Adipose tissue (tissue), 3 donors: Measurements from ENCODE around the gene HAND2. TPM values are rescaled to one million over a fixed set of nuclear protein-coding genes. Genes with fewer than 3 reads are reported as not detected.

Experiments used
- H3K27ac ChIP-seq: one replicate; pipeline ENCODE4 v1.5.1; 2013; ENCODE audit warnings: low read depth, low read length
- WGBS, 3 donors: extraction: QIAGEN DNeasy Blood & Tissue Kit; methylation state at CpG; one replicate each; pipeline ENCODE4 v1.1.7; 2013; 5-methylcytosine and 5-hydroxymethylcytosine counted together
- polyA plus RNA-seq, 3 donors: library from polyadenylated mRNA; stranded (reverse); fragments of 200-250 nt; gene quantifications; one replicate each; pipeline ENCODE4 v1.2.3, GENCODE V29; 2013
- donor health status: healthy with polysubstance abuse.
- donor health status: Bipolar disorder and iron deficiency.
- donor health status: healthy.

HAND2 gene
- polyA plus RNA-seq, 3 donors, result 3.5 to 42.7 (median 3.8) TPM

DNA sequence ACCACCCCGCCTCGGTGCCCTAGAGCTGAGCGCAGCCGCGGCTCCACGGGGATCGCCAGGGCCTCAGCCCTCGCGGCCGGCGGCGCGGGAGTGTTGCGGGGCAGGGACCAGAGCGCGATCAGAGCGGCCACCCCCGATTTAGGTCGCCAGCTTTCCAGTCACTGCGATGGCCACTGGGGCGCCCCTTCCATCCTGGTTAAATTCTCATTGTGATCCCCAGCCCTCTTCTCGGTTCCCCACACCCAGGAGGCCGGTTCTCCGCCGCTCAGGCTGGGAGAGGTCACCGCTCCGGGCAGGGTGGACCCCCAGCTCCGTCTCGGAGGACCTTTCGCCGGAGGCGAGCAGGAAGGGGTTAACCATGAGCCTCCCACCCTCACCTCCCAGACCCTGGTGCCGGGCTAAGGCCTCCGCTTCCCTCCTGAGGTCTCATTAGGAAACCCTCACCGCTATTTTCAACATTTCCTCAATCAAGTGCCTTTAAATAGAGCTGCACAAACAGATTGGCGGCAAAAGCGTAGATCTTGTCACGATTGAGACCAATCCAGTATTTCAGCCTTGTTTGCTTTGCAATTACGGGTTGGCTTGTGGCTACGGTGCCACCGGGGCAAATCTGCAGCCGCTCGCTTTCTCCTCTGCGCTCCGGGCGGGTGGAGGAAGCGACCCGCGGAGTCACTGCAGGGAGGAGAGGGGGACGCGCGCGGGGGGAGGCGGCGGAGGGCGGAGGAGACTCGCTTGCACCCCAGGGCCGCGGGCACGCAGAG lies 8.3 kb upstream of the HAND2 start:
- WGBS, 3 donors, result 14 to 17% (median 16%) methylated on average over 57 to 60 of the region's 60 CpGs

DNA sequence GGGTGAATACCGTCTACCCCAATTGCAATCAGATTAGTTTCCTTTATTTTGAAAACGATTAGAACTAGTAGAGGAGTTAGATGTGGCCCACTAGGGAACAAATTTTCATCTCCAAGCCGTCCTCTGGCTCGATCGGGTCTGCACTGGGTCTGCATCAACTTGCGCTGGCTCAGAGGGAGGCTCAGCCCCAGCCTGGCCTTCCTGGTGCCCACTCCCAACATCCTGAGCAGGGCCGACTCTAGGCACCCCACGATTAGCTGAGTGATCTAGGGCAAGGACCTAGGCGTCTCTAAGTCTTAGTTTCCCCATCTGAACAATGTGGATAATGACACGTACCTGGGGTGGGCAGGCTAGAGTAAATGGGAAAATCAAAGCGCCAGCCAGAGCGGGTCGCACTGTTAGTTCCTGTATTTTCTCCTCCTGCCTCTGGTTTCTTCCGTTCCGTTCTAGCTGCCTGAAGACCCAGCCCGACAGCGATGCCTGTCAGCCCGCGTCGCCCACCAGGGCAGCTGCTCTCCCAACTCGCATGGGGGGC lies 7.7 kb upstream of the HAND2 start:
- WGBS, 3 donors, result 32 to 45% (median 37%) methylated on average over 21 of the region's 21 CpGs
- no peak overlapping the region for H3K27ac ChIP-seq

More for the DNA sequence above, 8.3 kb upstream of the HAND2 start:
- no peak overlapping the region for H3K27ac ChIP-seq

DNA sequence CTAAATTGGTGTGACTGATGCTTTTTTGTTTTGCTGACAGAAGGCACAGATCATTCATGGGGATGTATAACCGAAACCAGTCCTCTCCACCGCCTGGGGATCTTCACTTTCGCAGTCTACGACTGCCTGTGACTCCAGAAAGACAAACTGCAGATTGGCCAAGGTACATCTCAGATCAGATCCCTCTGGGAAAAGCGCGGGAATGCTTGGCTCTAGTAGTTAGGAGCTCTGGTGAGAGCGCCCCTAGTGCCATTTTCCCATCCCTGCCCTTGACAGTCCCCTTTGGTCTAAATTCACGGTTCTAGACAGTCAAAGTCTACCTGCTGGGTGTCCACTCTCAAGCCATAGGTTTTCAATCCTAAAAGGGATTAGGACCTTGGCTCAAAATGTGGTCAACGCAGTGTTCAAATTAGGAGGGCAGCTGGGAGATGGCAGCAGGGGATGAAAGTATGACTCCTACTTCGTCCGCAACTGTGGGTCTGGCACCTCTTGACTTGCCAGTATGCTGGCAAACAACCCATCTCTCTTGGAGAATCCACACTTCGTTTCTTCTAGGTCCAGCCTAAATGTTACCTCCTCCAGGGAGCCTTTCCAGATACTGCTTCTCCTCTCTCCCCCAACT lies 6.9 kb upstream of the HAND2 start:
- WGBS, 3 donors, result 51 to 56% (median 52%) methylated on average over 12 of the region's 12 CpGs
- H3K27ac ChIP-seq, result no peak overlapping the region

DNA sequence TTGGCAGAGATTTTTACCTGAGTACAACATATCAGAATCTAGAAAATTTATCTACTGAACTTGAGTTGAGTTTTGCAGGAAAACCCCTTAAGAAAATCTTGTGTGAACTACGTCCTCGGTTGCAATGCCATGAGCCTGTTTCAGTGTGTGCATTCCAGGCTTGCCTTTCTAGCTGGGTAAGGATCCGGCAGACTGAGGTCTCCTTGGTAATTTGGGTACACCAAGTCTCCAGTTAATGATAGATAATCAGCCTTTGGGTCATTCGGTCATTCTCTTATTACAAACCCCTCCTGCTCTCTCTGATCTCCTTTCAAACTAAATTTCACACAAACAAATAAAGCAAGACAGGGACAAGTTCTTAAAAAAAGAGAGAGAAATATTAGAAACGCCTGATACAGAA lies 5.9 kb upstream of the HAND2 start:
- no peak overlapping the region for H3K27ac ChIP-seq
- WGBS, 3 donors, result 45 to 61% (median 53%) methylated on average over 5 of the region's 5 CpGs

DNA sequence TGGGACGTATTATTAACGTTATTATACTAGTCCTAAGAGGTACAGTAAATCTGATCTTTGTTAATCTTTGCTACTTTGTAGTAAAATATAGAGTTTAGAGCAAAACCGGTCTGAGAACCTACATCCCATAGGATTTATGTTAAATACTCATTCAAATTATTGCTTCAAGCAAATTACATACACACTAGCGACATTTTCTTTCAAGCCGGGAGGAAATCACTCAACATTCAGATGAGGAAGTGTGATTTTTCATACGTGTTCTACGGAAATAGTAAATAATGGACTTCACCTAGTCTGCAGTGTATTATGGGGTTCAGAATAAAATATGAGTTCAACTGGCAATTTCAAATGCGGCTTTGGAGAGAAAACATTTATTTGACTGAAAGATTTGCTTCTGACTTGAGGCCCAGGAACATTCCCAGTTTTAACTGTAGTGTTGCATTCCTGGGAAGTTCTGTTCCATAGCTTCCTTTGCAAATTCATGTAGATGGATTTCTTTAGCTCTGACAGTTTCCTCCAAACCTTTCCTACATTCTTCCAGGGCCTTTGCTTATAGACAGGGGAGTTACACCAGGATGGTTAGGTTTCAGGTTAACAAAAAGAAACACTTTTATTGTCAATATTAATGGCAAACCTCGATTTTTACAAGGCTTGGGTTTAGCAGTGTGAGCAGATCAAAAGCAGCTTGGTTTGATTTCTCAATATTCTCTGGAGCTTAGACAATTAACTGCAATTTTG lies 5.3 kb upstream of the HAND2 start:
- H3K27ac ChIP-seq, result no peak overlapping the region
- 39 to 49% (median 43%) methylated on average over 9 of the region's 9 CpGs for WGBS, 3 donors

DNA sequence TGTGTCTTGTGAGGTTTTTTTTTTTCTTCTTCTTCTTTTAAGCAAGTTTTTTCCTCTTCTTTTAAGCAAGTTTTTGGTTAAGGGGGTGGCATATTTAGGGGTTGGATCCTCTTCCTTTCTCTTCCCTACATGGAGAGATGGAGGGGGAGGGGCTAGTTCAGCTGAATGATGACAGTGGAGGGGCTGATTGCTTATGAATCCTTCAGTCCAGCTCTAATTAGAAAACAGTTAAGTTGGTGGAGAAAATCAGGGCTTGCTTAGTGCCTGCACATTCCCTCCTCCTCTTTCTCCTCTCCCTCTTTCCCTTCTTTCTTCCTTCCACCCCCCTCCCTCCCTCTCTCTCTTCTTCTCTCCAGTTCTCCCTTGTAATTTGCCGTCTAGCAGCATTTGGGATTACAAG lies 4.4 kb upstream of the HAND2 start:
- no peak overlapping the region for H3K27ac ChIP-seq
- WGBS, 3 donors, result 47 to 61% (median 53%) methylated on average over 1 of the region's 1 CpG

DNA sequence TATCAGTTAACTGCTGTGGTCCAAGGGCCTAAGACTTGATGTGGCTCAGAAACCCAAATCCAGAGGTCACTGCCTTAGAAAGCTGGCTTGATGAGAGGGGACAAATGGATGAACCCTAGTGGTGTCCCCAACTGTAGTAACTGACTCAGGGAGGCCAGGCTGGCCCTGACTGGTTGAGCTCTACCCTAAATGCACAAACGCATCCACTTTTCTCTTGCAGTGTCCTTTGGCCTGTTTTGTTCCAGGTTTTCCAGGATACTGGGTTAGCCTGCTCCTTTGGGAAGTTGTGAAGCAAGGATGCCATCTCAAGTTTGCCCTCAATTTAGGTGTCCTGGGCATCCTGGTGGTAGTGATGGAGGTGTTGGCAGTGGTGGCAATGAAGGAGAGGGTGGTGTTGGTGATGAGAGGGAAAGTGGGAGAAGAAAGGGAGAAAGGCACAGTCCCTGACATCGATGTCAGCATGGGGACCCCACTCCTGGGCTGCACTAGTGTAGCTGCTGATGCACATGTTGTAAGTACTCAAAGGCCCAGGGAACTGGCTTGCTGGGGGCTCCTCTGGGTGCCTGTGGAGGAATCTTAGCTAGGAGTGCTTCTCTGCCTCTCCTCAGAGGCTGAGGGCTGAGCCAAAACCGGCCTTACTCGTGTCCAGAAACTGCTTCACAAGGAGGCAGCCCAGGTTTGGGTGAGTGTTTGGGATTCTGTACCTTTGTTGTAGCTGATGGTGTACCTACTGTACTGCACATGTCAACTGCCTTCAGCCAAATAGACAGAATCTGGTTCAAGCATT lies 2.9 kb upstream of the HAND2 start:
- WGBS, 3 donors, result 56 to 61% (median 58%) methylated on average over 4 of the region's 4 CpGs

DNA sequence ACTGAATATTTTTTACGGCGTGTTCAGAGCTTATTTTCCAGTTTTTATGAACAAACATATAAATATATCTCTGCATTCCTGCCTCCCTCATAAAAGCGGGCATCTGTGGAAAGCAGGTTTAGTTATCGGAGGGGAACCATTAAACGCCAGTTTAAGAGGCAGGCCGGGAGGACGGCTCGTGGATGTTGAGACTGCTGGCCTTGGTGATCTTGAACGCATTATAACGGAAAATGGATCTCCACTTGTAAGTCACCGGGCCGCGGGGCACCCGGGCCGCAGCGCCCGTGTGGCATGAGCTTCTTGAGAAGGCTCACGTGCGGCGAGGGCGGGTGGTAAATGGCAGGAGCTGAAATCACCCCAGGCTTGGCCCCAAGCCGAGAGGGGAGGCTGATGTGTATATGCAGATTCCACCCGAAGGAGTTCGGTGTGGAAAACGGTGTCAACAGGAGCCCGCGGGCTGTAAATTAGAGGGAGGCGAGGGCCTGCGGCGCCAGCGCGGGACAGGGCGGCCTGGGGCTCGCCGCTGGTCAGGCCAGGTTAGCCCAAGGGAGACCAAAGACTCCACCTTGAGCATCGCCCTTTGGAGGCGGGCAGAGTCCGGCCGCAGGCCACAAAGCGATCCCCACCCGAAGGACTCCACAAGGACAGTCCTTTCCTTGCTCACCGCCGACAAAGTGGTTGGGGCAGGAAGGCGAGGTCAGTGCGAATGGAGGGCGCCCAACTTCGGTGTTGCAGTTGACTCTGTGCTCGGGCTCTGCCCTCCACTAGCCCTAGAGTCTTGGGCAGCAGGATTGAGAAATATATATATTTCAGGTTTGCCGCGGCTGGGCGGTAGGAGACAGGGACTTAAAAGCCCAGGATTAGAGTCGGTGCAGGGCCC lies 1.3 kb upstream of the HAND2 start:
- H3K27ac ChIP-seq, result no peak overlapping the region
- WGBS, 3 donors, result 20 to 28% (median 21%) methylated on average over 52 of the region's 52 CpGs

More for the DNA sequence above, 2.9 kb upstream of the HAND2 start:
- H3K27ac ChIP-seq, result no peak overlapping the region

DNA sequence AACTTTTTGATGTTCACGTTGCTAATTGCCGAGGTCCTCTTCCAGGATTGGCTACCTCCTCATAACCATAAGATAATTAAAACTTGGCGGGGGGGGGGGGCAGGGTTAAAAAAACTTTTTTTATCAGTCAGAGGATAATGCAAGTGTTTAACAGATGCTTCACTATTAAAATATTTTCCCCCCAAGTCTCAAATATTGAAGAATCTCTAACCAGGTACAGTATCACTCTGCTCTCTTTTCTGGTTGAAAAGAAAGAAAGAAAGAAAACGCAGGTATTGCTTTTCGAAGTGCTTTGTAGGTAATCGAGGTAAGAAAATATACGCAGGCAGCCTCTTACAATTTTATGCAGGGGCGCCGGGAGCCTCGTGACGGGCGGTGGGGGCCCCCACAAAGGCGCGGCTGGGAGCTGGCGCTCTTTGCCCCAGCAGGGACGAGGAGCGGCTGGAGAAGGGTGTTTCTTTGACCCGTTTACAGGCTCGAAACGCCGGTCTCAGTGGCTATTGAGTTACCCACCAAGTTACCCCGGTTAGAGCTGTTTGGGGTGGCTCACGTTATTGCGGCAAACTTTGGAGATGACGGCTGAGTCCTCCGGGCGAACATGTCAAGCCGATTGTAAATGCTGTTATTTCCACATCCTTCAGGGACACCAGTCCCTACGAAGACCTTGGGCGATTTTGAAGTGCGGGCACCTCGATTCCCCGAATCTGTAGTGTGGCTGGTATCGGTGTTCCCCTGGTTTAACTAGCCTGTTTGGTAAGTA lies 477 bp upstream of the HAND2 start:
- WGBS, 3 donors, result 6 to 7% (median 6%) methylated on average over 34 of the region's 34 CpGs
- H3K27ac ChIP-seq, result no peak overlapping the region

DNA sequence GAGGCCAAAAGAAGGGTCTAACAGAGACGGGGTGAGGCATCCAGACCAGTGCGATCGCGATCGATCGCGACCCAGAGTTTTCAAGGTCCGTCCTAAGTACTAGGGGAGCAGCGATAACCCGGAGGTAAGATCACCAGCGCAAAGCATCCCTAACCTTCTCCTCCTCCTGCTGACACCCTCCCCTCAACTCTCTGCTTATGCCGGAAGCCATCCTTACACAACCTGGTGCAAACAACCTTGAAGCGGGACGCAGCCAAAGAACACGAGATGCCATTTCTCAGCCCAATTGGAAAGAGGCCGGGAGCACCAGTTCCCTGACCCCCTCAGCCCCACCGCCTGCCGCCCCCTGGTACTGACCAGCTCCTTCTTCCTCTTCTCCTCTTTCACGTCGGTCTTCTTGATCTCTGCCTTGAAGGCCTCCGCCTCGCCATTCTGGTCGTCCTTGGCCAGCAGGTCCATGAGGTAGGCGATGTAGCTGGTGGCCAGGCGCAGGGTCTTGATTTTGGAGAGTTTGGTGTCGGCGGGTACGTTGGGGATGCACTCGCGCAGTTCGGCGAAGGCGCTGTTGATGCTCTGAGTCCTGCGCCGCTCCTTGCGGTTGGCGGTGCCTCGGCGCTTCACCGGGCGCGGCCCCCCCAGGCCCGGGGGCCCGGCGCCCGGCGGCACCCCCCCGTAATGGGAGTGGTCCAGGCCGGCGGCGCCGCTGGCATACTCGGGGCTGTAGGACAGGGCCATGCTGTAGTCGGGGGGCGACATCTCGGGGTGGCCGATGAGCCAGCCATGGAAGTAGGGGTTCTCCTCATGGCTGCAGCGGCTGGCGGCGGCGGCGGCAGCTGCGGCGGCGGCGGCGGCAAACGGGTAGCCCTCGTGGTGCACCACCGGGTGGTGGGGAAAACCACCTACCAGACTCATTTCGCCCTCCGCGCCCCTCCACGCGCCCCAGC lies 1.4 kb downstream of the HAND2 start:
- H3K27ac ChIP-seq, result no peak overlapping the region
- 4 to 9% (median 5%) methylated on average over 64 to 75 of the region's 75 CpGs for WGBS, 3 donors

DNA sequence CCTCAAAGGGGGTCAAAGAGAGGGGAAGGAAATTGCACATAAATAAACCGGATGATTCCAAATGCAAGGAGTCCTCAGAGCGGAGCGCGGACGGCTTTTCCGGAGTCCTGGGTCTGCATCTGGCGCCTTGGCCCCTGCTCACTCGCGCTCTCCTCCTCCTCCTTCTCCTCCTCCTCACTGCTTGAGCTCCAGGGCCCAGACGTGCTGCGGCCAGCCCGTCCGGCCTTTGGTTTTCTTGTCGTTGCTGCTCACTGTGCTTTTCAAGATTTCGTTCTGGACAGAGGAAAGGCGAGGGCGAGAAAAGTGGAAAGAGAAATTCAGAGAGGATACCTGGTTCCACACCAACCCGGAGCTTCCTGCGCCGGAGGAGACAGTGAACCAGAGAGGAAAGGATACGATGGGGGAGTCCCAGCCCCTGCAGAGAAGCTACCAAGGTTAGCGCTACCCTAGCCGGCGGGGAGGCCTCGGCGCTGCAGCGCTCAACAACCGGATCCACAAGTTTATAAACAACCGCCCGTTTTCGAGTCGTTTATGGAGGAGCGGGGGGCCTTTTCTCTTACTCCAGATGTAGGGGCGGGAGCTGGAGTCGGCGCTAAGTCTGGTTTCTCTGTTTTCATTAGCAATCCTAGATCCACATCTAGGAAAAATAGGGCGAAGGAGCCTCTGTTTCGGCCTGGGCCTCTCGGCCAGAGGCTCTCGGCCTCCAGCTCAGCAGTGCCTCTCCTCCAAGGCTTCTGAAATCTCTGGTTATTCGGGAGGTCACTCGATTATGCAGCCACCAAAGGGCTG lies 2.7 kb downstream of the HAND2 start:
- WGBS, 3 donors, result 8 to 23% (median 17%) methylated on average over 41 to 42 of the region's 42 CpGs
- H3K27ac ChIP-seq, result no peak overlapping the region

DNA sequence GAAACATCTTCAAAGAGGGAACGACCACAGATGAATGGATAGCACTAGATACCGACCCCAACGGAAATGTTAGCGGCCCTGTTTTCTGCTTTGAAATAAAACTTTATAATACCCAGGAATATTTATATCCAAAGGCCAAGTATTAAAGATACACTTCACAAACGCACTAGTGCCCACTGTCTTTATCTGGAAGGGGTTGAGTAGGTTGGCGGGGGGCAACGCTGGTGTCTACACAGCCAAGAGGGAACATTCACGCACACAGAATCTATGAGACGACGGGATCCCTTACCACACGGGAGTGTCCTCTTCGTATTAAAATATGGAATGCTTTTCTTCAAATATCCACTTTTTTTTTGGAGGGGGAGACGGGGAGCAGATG lies 3.3 kb downstream of the HAND2 start:
- no peak overlapping the region for H3K27ac ChIP-seq
- 14 to 48% (median 24%) methylated on average over 13 of the region's 13 CpGs for WGBS, 3 donors

DNA sequence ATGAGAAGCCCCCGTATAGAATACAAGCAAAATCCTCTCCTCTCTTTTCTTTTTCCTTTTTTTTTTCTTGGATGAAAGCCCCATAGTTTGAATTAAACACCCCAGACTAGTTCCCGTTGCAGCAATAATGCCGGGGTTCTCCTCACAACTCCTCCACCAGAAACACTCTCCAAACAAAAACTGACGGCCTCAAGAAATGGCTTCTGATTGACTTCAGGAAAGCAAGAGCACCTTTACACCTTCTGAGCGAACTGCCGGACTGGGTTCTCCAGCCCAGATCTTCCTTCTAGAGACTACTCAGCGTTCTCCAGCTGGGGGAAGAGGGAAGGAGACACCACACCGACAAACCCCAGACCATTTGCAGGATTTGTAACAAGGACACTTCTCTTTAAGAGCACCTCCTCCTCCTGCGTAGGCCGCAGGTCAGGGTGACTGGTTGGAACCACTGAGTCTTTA lies 4.0 kb downstream of the HAND2 start:
- WGBS, 3 donors, result 27 to 43% (median 32%) methylated on average over 10 of the region's 10 CpGs
- H3K27ac ChIP-seq, result no peak overlapping the region

DNA sequence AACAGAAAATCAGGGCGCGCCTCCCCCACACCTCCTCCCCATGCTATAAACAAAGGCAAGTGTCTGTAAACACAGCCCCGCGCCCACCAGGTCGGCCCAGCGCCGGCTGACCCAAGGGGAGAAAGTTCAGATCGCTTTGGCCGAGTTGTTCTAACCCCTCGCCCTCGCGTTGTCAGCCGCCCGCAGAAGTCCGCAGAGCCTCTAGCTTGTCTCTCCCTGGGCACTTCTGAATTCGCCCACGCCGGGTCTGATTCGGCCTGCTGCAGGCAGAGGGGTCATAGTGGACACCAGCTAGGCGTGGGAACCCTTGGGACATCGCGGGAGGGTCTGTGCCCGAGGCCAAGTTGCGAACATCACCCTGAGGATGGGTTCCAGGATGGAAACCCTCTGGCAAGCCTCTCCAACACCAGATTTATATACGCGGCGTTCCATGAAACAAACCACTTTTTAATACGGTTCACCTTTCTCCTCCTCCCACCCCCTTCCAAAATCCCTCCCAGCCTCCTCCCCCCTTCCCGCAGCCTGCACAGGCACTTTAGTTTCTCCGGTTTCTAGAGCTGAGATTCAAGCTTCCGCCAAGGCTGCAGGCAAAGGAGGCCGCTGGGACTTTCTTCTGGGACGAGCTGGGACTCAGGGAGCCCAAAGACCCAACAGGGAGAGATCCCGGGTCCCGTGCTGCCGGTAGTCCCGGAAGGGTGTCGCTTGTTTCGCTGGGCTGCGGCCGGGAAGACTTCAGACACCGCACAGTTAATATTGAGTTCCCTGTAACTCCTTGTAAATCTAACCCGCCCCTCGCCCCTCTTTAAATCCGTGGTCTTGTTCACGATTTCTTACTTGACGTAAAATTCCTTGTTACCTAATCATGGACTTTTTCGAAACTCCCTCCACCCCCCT lies 4.7 kb downstream of the HAND2 start:
- no peak overlapping the region for H3K27ac ChIP-seq
- 10 to 21% (median 13%) methylated on average over 48 of the region's 48 CpGs for WGBS, 3 donors
